ENCODE data around the gene RENBP.

Gene RENBP

GRCh38 chrX:153921070-153921469 lies 23.4 kb downstream of the RENBP start:
- DNase-seq (ENCODE audit: low read depth in 2 of 3, low spot score in 2 of 3) = no peak

- no peak for DNase-seq (ENCODE audit: low read depth in 2 of 3, low spot score in 2 of 3)
Measured at GRCh38 chrX:153920546-153920945, 23.9 kb downstream of the RENBP start.

GRCh38 chrX:153919281-153919680 lies 25.2 kb downstream of the RENBP start:
- no peak for DNase-seq (ENCODE audit: low read depth in 2 of 3, low spot score in 2 of 3)

GRCh38 chrX:153917869-153918268 lies 26.6 kb downstream of the RENBP start:
- DNase-seq (ENCODE audit: low read depth in 2 of 3, low spot score in 2 of 3) = no peak

GRCh38 chrX:153913701-153914100 lies 30.7 kb downstream of the RENBP start:
- DNase-seq (ENCODE audit: low read depth in 2 of 3, low spot score in 2 of 3) = no peak

GRCh38 chrX:153913211-153913610 lies 31.2 kb downstream of the RENBP start:
- DNase-seq (ENCODE audit: low read depth in 2 of 3, low spot score in 2 of 3) = no peak

- no peak for DNase-seq (ENCODE audit: low read depth in 2 of 3, low spot score in 2 of 3)
Measured at GRCh38 chrX:153911798-153912197, 32.6 kb downstream of the RENBP start.

GRCh38 chrX:153910446-153910845 lies 34.0 kb downstream of the RENBP start:
- DNase-seq (ENCODE audit: low read depth in 2 of 3, low spot score in 2 of 3) = no peak

GRCh38 chrX:153909980-153910360 lies 34.5 kb downstream of the RENBP start:
- no peak for DNase-seq (ENCODE audit: low read depth in 2 of 3, low spot score in 2 of 3)

GRCh38 chrX:153909024-153909979 lies 35.1 kb downstream of the RENBP start:
- no peak for DNase-seq (ENCODE audit: low read depth in 2 of 3, low spot score in 2 of 3)

GRCh38 chrX:153908219-153908860 lies 36.1 kb downstream of the RENBP start:
- no peak for DNase-seq (ENCODE audit: low read depth in 2 of 3, low spot score in 2 of 3)

- DNase-seq (ENCODE audit: low read depth in 2 of 3, low spot score in 2 of 3) = no peak
Measured at GRCh38 chrX:153907456-153907855, 37.0 kb downstream of the RENBP start.

GRCh38 chrX:153906126-153906917 lies 38.1 kb downstream of the RENBP start:
- DNase-seq (ENCODE audit: low read depth in 2 of 3, low spot score in 2 of 3) = no peak

- no peak for DNase-seq (ENCODE audit: low read depth in 2 of 3, low spot score in 2 of 3)
Measured at GRCh38 chrX:153905481-153906095, 38.9 kb downstream of the RENBP start.

- no peak for DNase-seq (ENCODE audit: low read depth in 2 of 3, low spot score in 2 of 3)
Measured at GRCh38 chrX:153903991-153904957, 40.2 kb downstream of the RENBP start, which contains the start of gene AVPR2. Gene AVPR2 (plus strand): TSS chrX:153904673. CDS start chrX:153905146, 473 bp downstream.

GRCh38 chrX:153903238-153903980 lies 41.0 kb downstream of the RENBP start:
- DNase-seq (ENCODE audit: low read depth in 2 of 3, low spot score in 2 of 3) = no peak

- no peak for DNase-seq (ENCODE audit: low read depth in 2 of 3, low spot score in 2 of 3)
Measured at GRCh38 chrX:153902385-153902784, 42.1 kb downstream of the RENBP start.

GRCh38 chrX:153901753-153902140 lies 42.7 kb downstream of the RENBP start:
- DNase-seq (ENCODE audit: low read depth in 2 of 3, low spot score in 2 of 3) = no peak

Measured in activated CD8-positive, alpha-beta memory T cell treated with anti-CD3 and anti-CD28 coated beads for 48 hours (primary cell).